Hypothalamus (tissue), 51 donors: ENCODE results near the gene XKR7.

ENCODE experiments used
- DNase-seq, 51 donors: peaks; one replicate each; lab custom pipeline; 2025; lab: John Stamatoyannopoulos, UW

The XKR7 gene

GRCh38 chr20:31939661-31940060, 28.3 kb upstream of the XKR7 start:
- DNase-seq: no peak

GRCh38 chr20:31943052-31943471, 24.9 kb upstream of the XKR7 start:
- peak in 28 of 51 donors; percentile 0 to 60 (median 24) for DNase-seq

GRCh38 chr20:31945319-31945718, 22.6 kb upstream of the XKR7 start:
- no peak for DNase-seq

- peak in 13 of 51 donors; percentile 1 to 20 (median 7) for DNase-seq
Observed at GRCh38 chr20:31945785-31946184, 22.2 kb upstream of the XKR7 start.

- DNase-seq: no peak
Observed at GRCh38 chr20:31948008-31948407, 19.9 kb upstream of the XKR7 start.

- DNase-seq: no peak
Observed at GRCh38 chr20:31949877-31950646, 17.9 kb upstream of the XKR7 start.

GRCh38 chr20:31951203-31951529, 16.8 kb upstream of the XKR7 start:
- DNase-seq: no peak

GRCh38 chr20:31951530-31952453, 16.2 kb upstream of the XKR7 start, which contains the start of gene PDRG1:
TSS of gene PDRG1 (minus strand) at chr20:31952046. CDS start at chr20:31951961, 85 bp downstream.
- DNase-seq: peak; percentile 35 to 95 (median 83)

- no peak for DNase-seq
Observed at GRCh38 chr20:31953556-31954148, 14.3 kb upstream of the XKR7 start.

- DNase-seq: no peak
Observed at GRCh38 chr20:31954500-31954899, 13.5 kb upstream of the XKR7 start.

- no peak for DNase-seq
Observed at GRCh38 chr20:31956556-31957526, 11.1 kb upstream of the XKR7 start.

- no peak for DNase-seq
Observed at GRCh38 chr20:31962761-31963160, 5.2 kb upstream of the XKR7 start.

- no peak for DNase-seq
Observed at GRCh38 chr20:31963889-31964288, 4.1 kb upstream of the XKR7 start.

- DNase-seq: no peak
Observed at GRCh38 chr20:31966991-31967655, 828 bp upstream of the XKR7 start.

GRCh38 chr20:31968291-31969126, 558 bp downstream of the XKR7 start:
- DNase-seq: peak in 46 of 51 donors; percentile 1 to 77 (median 40)

GRCh38 chr20:31969991-31970390, 2.0 kb downstream of the XKR7 start:
- no peak for DNase-seq

- no peak for DNase-seq
Observed at GRCh38 chr20:31972471-31973021, 4.6 kb downstream of the XKR7 start.

- DNase-seq: no peak
Observed at GRCh38 chr20:31974296-31974695, 6.3 kb downstream of the XKR7 start.
